Measurements from ENCODE around the gene CABLES2. TPM values are rescaled to one million over a fixed set of nuclear protein-coding genes. Genes with fewer than 3 reads are reported as not detected.

Gene CABLES2
- total RNA-seq, 2 donors from 2014 or later = 4.5 to 5.6 TPM

DNA sequence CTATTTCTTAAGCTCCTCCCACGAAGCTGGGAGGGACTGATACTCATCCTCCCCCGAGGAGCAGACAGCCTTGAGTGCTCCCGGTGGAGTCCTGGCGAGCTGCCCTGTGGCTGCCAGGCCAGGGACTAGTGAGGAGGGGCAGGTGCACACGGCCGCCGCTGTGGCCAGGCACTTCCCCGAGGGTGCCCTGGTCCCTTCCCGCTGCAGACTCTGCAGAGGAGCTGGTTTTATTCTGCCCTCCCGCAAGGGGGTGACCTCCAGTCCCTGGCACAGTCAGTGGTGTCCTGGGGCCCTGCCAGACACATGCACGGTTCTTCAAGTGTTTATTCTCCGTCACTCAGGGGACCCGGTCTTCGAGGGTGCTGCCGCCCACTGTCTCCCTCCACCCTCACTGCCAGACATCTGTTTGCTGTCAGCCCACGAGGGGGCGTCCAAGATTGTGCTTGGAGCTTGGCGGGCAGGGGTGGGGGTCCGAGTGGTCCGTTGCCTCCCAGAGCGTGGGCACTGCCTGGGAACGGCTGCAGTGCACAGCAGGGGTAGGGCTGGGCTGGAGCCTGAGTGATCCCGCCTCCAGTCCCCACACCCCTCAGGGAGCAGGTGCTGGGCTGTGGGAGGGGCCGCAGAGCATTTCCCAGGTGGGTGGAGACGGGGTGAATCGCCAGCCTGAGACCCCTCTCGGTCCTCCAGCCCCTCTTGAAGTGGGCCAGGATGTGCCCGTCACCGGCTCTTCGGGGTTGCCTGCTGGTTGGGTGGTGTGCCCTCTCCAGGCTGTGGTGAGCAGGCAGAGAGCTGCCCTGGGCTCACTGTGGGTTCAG lies 3.1 kb upstream of the CABLES2 start:
- no peaks in the 10 kb centered on the region for H3K27me3 Mint-ChIP-seq
- no peaks in the 10 kb centered on the region for H3K36me3 Mint-ChIP-seq (ENCODE audit: low read depth)
- peaks cover 18% of the 10 kb centered on the region for H3K4me1 Mint-ChIP-seq
- DNase-seq = no peak
- peak overlapping the region; percentile 15 for H3K4me3 Mint-ChIP-seq
- no peaks in the 10 kb centered on the region for H3K9me3 ChIP-seq (ENCODE audit: control insufficient read depth, low read length, poor library complexity, severe bottlenecking)
- no peak overlapping the region for H3K27ac Mint-ChIP-seq
- no peak for ATAC-seq

DNA sequence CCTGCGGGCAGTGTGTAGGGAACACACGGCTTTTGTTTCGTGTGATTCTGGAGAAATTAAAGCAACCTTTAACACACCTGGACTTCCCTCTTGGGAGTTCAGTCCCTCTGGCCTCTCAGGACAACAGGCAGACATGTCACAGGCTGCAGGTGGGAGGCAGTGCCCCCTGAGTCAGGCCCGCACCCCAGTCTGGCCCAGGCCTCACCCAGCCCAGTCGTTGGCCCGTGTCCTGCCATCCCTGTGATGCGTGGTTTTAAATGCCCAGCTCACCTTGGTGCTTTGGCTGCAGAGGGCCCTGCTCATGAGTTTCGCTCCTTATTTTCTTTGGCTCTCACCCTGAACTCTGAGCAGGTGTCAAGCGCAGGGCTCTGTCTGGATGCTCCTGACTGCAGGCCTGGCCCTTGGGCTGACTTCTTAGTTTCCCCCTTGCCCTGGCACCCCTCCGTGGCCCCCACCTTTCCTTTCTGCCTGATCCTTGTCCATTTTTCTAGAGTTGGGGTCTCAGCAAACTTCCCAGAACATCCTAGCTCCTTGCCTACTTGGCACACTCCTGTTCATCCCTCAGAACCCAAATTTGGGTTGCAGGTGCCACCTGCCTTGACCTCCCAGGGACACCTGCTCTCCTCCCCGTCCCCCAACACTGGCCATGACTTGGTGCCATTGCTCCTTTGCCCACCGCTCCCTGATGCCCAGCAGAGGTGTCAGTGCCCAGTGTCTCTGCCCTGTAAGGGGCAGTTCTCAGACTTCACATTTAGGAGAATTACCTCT lies 2.2 kb upstream of the CABLES2 start:
- no peaks in the 10 kb centered on the region for H3K27me3 Mint-ChIP-seq
- no peaks in the 10 kb centered on the region for H3K36me3 Mint-ChIP-seq (ENCODE audit: low read depth)
- no peak for DNase-seq
- no peak overlapping the region for H3K4me3 Mint-ChIP-seq
- no peaks in the 10 kb centered on the region for H3K9me3 ChIP-seq (ENCODE audit: control insufficient read depth, low read length, poor library complexity, severe bottlenecking)
- no peak for ATAC-seq
- no peak overlapping the region for H3K27ac Mint-ChIP-seq
- H3K4me1 Mint-ChIP-seq = peaks cover 19% of the 10 kb centered on the region

DNA sequence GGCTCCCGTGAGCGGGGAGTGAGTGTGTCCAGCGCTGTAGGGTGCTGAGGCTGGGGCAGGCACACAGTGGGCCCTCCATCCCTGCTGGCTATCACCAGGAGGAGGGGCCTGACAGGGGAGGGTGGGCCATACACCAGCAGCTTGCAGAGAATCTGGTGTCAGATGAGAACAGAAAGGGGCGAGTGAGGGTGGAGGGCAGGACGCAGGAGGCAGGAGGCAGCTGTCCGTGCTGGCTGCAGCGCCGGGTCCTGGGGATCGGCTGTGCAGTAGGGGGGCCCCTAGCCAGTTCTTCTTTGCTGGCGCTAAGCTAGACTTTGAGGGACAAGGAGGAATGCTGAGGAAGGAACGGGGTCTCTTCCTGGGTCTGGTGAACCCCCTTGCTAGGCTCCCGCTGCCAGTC lies 1.6 kb upstream of the CABLES2 start:
- H3K9me3 ChIP-seq (ENCODE audit: control insufficient read depth, low read length, poor library complexity, severe bottlenecking) = no peaks in the 10 kb centered on the region
- no peak overlapping the region for H3K27ac Mint-ChIP-seq
- H3K36me3 Mint-ChIP-seq (ENCODE audit: low read depth) = no peaks in the 10 kb centered on the region
- no peak overlapping the region for H3K4me3 Mint-ChIP-seq
- ATAC-seq (no peak), DNase-seq (no peak)
- H3K4me1 Mint-ChIP-seq = peaks cover 22% of the 10 kb centered on the region
- H3K27me3 Mint-ChIP-seq = no peaks in the 10 kb centered on the region

DNA sequence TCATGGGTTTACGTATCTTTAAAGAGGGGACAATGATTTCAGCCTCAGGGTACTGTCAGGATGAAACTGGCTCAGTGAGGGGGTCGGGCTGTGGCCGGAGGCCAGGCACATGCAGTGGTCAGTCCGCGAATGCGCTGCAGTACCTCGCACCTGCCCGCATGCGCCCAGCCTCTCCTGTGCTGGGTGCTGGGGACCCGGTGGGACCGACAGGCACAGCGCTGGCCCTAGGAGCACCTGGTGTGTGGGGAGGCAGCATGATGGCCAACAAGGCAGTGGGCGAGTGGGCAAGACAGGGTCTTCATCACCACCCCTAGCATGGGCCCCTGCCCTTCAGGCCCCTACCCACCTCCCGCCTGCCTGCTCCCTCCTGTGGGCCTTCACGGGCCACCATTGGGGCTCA lies 970 bp upstream of the CABLES2 start:
- Mint-ChIP-seq H3K27me3 (no peaks in the 10 kb centered on the region), H3K4me3 (no peak overlapping the region), H3K36me3 (ENCODE audit: low read depth) (no peaks in the 10 kb centered on the region), H3K27ac (peak overlapping the region; percentile 21), H3K4me1 (peaks cover 22% of the 10 kb centered on the region)
- no peaks in the 10 kb centered on the region for H3K9me3 ChIP-seq (ENCODE audit: control insufficient read depth, low read length, poor library complexity, severe bottlenecking)
- no peak for DNase-seq
- no peak for ATAC-seq

DNA sequence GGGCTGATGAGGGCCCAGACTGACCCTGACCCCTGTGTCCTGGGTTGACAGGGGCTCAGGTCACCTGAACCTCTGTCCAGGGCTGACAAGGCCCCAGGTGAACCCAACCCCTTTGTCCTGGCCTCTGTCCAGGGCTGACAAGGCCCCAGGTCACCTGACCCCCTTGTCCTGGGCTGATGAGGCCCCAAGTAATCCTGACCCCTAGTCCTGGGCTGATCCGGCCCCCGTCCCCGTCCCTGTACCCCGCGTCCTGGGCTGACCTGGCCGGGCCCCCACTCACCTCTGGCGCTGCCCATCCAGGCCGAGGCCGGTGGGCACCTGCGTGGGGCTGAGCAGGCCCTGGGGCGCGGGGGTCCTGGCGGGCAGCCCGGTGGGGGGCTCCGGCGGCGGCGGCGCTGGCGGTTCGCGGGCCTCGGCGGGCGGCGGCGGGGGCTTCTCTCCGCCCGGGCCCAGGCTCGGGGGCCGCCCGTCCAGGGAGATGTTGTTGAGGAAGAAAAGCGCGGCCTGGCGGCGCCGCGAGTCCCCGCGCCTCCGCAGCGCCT lies 379 bp downstream of the CABLES2 start:
- Mint-ChIP-seq H3K36me3 (ENCODE audit: low read depth) (no peaks in the 10 kb centered on the region), H3K4me3 (peak overlapping the region; percentile 83), H3K27ac (peak overlapping the region; percentile 67), H3K27me3 (no peaks in the 10 kb centered on the region), H3K4me1 (peaks cover 22% of the 10 kb centered on the region)
- ATAC-seq (no peak), DNase-seq (no peak)
- H3K9me3 ChIP-seq (ENCODE audit: control insufficient read depth, low read length, poor library complexity, severe bottlenecking) = no peaks in the 10 kb centered on the region

DNA sequence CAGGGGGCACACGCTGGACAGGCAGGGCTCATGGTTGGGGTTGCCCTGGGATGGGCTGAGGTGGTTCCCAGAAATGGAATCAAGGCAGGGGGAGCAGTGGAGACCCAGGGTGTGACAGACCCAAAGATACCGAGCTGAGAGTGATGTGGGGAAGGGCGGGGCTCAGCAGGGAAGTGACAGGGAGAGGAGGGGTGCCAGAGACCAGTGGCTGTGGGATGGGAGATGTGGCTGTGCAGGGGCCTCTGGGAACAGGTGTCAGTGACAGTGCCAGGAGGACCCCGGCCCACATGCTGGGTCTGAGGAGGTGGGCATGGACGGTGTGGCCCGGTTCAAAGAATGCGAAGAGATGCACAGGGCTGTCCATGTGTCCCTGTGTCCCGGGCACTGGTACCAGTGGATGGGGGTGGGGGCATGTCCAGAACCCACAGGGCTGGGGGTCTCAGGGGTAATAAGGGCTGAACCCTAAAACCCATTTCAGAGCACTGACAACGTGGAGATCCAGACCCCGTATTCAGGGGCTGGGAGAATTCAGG lies 1.0 kb downstream of the CABLES2 start:
- no peaks in the 10 kb centered on the region for H3K9me3 ChIP-seq (ENCODE audit: control insufficient read depth, low read length, poor library complexity, severe bottlenecking)
- Mint-ChIP-seq H3K27ac (peak overlapping the region; percentile 67), H3K4me1 (peaks cover 24% of the 10 kb centered on the region), H3K36me3 (ENCODE audit: low read depth) (no peaks in the 10 kb centered on the region), H3K4me3 (peak overlapping the region; percentile 83), H3K27me3 (no peaks in the 10 kb centered on the region)
- DNase-seq = no peak
- ATAC-seq = no peak

DNA sequence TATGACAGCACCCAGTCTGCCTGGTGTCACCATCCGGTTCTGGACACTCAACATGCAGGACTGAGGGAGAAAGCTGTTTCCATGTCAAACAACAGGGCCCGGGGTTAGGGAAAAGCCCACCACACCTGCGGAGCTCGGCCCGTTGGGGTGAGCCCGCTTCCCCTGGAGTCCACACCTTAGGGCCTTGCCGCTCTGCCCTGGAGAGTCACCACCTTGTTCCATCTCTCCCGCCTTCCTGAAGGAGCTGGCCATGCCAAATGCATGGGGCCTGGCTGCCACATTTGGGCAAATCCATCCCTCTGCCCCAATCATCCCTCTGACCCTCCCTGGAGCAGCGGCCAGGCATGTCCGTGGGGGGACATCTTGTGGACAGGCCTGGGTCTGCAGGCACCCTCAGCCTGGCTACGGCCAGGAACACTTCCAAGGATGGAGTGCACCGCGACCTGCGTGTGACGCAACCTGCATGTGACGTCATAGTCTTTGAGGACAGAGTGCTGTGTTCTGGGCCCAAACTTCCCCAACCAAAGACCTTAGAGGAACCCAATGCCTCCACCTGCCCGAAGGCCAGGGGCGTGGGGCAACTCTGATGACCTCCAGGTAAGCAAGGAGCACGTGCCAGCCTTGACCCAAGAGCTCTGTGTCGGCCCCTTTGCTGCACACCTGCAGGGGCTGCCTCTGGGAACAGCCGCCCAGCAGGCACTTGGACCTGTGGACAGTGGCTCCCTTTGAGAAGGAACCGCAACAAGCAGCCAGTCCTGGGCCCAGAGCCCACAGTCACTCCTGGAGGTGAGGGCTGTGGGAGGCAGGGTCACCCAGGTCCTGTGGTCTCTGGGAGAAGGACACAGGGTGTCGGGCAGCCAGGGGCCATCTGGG lies 1.7 kb downstream of the CABLES2 start:
- peak overlapping the region; percentile 67 for H3K27ac Mint-ChIP-seq

DNA sequence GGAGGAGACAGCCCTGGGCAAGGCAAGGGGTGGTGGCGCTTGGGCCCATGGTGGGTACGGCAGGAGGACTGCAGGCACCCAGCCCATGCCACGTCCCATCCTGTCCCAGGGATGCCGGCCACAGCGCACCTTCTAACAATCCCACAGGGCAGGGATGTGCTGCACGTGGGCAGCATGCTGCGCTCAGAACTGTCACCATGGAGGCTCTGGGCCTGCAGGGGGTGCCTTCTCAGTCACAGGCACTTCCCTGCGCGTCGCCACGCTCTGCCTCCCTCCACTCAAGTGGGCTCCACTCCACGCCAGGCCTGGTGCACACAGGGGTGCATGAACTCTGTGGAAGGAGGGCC lies 2.4 kb downstream of the CABLES2 start:
- Mint-ChIP-seq H3K4me3 (no peak overlapping the region), H3K4me1 (peaks cover 23% of the 10 kb centered on the region), H3K36me3 (ENCODE audit: low read depth) (no peaks in the 10 kb centered on the region), H3K27ac (no peak overlapping the region), H3K27me3 (no peaks in the 10 kb centered on the region)
- no peaks in the 10 kb centered on the region for H3K9me3 ChIP-seq (ENCODE audit: control insufficient read depth, low read length, poor library complexity, severe bottlenecking)
- no peak for ATAC-seq
- no peak for DNase-seq

More for the DNA sequence above, 1.7 kb downstream of the CABLES2 start:
- Mint-ChIP-seq H3K27me3 (no peaks in the 10 kb centered on the region), H3K4me1 (peaks cover 27% of the 10 kb centered on the region), H3K36me3 (ENCODE audit: low read depth) (no peaks in the 10 kb centered on the region), H3K4me3 (peak overlapping the region; percentile 83)
- no peak for DNase-seq
- ATAC-seq = no peak
- H3K9me3 ChIP-seq (ENCODE audit: control insufficient read depth, low read length, poor library complexity, severe bottlenecking) = no peaks in the 10 kb centered on the region

DNA sequence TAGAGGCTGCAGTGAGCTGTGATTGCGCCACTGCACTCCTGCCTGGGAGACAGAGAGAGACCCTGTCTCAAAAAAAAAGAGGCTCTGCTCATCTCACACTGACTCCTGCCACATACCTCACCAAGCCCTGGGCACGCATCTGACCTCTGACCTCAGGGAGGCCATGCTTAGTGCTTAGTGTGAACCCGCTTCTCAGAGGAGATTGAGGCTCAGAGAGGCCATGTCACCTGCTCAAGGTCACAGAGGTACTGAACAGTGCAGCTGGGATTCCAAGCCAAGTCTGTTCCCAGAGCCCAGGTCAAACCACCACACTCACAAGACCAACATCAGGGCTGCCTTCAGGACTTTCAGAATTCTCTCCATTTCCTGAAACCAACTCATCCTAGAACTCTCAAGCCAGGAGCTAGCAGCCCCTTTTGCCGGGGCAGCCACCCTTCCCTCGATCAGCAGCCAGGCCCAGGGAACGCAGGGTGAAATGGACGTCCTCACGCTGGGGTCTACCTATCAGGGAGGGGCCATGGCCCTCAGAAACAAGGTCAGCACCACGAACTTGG lies 2.9 kb downstream of the CABLES2 start:
- no peaks in the 10 kb centered on the region for H3K9me3 ChIP-seq (ENCODE audit: control insufficient read depth, low read length, poor library complexity, severe bottlenecking)
- Mint-ChIP-seq H3K27ac (no peak overlapping the region), H3K4me1 (peaks cover 22% of the 10 kb centered on the region), H3K4me3 (peak overlapping the region; percentile 45), H3K27me3 (no peaks in the 10 kb centered on the region), H3K36me3 (ENCODE audit: low read depth) (no peaks in the 10 kb centered on the region)
- DNase-seq (no peak), ATAC-seq (no peak)

DNA sequence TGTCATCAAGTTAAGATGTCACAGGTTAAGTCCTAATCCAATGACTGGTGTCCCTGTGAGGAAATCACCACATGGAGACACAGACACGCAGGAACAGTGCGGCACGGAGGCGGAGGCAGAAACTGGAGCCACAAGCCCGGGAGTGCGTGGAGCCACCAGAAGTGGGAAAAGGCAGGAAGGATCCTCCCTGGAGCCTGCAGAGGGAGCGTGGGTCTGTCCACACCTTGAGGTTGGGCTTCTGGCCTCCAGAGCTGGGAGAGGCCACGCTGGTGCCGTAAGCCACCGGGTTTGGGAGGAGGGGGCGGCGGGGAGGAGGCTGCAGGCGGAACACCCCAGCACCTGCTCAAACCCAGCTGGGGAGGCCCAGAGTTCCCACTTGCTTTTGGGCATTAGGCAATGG lies 3.8 kb downstream of the CABLES2 start:
- no peak overlapping the region for H3K27ac Mint-ChIP-seq
- ATAC-seq (no peak), DNase-seq (no peak)
- H3K9me3 ChIP-seq (ENCODE audit: control insufficient read depth, low read length, poor library complexity, severe bottlenecking) = no peaks in the 10 kb centered on the region
- peaks cover 22% of the 10 kb centered on the region for H3K4me1 Mint-ChIP-seq
- no peaks in the 10 kb centered on the region for H3K27me3 Mint-ChIP-seq
- H3K4me3 Mint-ChIP-seq = no peak overlapping the region
- H3K36me3 Mint-ChIP-seq (ENCODE audit: low read depth) = no peaks in the 10 kb centered on the region

DNA sequence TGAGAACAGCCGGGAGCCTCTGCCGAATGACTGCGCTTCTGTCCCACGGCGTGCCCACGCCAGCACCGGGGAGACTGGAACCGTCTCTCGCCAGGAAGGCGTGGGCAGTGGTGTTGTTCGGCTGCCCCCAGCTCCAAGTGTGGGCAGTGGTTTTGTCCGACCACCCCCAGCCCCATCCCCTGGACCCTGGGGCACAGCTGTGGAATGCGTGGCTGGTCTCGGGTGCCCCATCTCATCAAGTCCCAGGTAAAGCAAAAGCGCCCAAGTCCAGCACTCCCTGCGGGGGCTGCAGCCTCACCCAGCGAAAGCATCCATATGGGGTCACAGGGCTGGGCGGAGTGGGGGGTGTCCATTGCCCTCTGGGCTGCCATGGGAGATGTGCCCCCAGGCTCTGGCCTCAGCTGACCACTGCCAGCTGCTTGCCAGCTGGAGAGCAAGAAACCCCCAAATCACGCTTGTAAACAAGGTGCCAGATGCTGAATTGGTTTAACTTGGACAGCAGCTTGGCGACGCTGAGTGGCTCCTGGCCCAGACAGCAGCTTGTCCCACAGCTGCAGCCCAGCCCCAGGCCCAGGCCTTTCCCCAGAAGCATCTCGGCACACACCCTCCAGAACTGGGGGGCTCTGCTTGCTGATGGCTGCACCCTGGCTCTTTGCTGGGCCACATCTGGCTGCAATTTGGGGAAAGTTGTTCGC lies 4.5 kb downstream of the CABLES2 start:
- H3K4me1 Mint-ChIP-seq = peaks cover 22% of the 10 kb centered on the region
- H3K4me3 Mint-ChIP-seq = no peak overlapping the region
- H3K27ac Mint-ChIP-seq = no peak overlapping the region
- ATAC-seq (no peak), DNase-seq (no peak)
- H3K36me3 Mint-ChIP-seq (ENCODE audit: low read depth) = no peaks in the 10 kb centered on the region
- no peaks in the 10 kb centered on the region for H3K9me3 ChIP-seq (ENCODE audit: control insufficient read depth, low read length, poor library complexity, severe bottlenecking)
- no peaks in the 10 kb centered on the region for H3K27me3 Mint-ChIP-seq

DNA sequence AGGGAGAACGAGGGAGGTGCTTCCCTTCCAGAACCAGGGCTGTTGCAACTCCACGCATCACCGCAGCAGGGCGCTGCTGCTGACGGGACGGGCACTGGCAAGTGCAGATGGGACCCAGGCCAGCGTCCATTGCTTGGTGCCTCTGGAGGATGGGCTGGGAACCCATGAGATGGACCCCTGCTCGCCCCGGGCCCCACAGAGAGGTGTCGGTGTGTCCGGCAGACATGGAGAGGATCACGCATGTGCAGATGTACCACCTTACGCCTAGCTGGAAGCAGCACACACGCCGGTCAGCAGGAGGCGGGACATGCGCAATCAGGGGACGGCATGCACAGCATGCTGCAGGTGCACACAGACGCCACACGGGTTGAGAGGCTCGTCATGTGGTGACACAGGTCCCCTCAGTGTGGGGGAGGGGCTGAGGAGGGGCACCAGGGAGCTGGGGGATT lies 5.7 kb downstream of the CABLES2 start:
- Mint-ChIP-seq H3K36me3 (ENCODE audit: low read depth) (no peaks in the 10 kb centered on the region), H3K4me1 (peaks cover 19% of the 10 kb centered on the region), H3K27ac (peak overlapping the region; percentile 78), H3K27me3 (no peaks in the 10 kb centered on the region), H3K4me3 (no peak overlapping the region)
- no peaks in the 10 kb centered on the region for H3K9me3 ChIP-seq (ENCODE audit: control insufficient read depth, low read length, poor library complexity, severe bottlenecking)
- DNase-seq (no peak), ATAC-seq (no peak)
